Vagina (tissue), 2 donors: ENCODE data around the gene GKN1.

Experiments used
- CTCF ChIP-seq, 3 experiments: fragments of 450-650 bp in 2 of 3; fragments of 200-600 bp in 1 of 3; sonication (generic) in 1 of 3; IDR thresholded peaks; one replicate each; pipeline ENCODE4 v1.5.1; 2017 to 2019; ENCODE audit warnings: antibody characterized with exemption in 3 of 3, mild to moderate bottlenecking in 2 of 3, moderate library complexity in 2 of 3
- POLR2A ChIP-seq, 2 donors: fragments of 450-650 bp; IDR thresholded peaks; one replicate each; pipeline ENCODE4 v1.6.1; 2017; ENCODE audit warnings: antibody characterized with exemption in 2 of 2, mild to moderate bottlenecking in 2 of 2, moderate library complexity in 2 of 2

DNA sequence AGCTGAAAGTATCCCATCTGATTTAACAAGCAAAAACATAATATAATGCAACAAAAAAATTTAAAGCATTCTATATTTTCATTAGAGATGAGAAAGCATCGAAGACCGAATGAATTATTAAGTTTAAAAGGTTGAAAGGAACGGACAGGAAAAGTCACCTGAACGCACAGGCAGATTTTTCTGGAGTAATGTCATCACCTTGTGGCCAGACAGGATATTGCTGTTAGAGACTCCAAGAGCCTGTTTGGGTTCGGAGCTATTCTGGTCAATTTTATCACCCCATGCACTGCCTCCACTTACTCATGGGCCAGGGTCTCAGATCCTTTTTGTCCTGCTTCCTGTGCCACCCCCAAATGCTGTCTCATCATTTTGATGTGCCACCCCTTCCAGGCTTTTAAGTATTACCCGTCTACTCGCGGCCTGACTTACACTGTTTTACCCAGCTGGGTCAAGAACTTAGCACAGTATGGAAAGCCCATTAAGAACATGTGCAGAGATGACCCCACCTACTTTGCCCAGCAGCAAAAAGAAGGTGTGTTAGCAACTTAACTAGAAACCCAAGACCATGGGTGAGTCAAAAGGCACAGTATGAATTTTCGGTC lies 49.0 kb upstream of the GKN1 start:
- peak; percentile 71 to 83 (median 75) for TF ChIP-seq CTCF (IDR thresholded peaks at IDR 0.05)
- no peak for TF ChIP-seq POLR2A (IDR thresholded peaks at IDR 0.05)
